ENCODE results near the gene PYGM.
A peak's percentile ranks its signal among the peaks of the same experiment; 100 is the strongest.

PYGM gene

GRCh38 chr11:64790205-64791095 lies 30.7 kb upstream of the PYGM start:
- no peak for DNase-seq

- no peak for DNase-seq
Measured at GRCh38 chr11:64789331-64790204, 29.8 kb upstream of the PYGM start.

GRCh38 chr11:64788321-64789215 lies 28.8 kb upstream of the PYGM start:
- no peak for DNase-seq

GRCh38 chr11:64787526-64788320 lies 27.9 kb upstream of the PYGM start:
- DNase-seq: peak; percentile 64

GRCh38 chr11:64786308-64786707 lies 26.5 kb upstream of the PYGM start:
- no peak for DNase-seq

GRCh38 chr11:64784813-64785581 lies 25.2 kb upstream of the PYGM start:
- DNase-seq: no peak

- peak; percentile 99 for DNase-seq
Measured at GRCh38 chr11:64778473-64779298, 18.9 kb upstream of the PYGM start, which contains the start of gene SF1. Gene SF1, minus strand, starts transcription at chr11:64778542. Its CDS starts 150 bp downstream, at chr11:64778392.

GRCh38 chr11:64778223-64778472 lies 18.4 kb upstream of the PYGM start:
- no peak for DNase-seq

GRCh38 chr11:64777449-64778222 lies 17.9 kb upstream of the PYGM start:
- peak; percentile 83 for DNase-seq

- DNase-seq: no peak
Measured at GRCh38 chr11:64776875-64777274, 17.1 kb upstream of the PYGM start.

- DNase-seq: no peak
Measured at GRCh38 chr11:64776425-64776824, 16.7 kb upstream of the PYGM start.

- no peak for DNase-seq
Measured at GRCh38 chr11:64774144-64774543, 14.4 kb upstream of the PYGM start.

- no peak for DNase-seq
Measured at GRCh38 chr11:64772303-64773018, 12.7 kb upstream of the PYGM start.

- no peak for DNase-seq
Measured at GRCh38 chr11:64771861-64772260, 12.1 kb upstream of the PYGM start.

- DNase-seq: no peak
Measured at GRCh38 chr11:64770120-64770519, 10.3 kb upstream of the PYGM start.

GRCh38 chr11:64769283-64769682 lies 9.5 kb upstream of the PYGM start:
- DNase-seq: no peak

GRCh38 chr11:64768300-64768694 lies 8.5 kb upstream of the PYGM start:
- no peak for DNase-seq

GRCh38 chr11:64767344-64768299 lies 7.8 kb upstream of the PYGM start:
- peak; percentile 80 for DNase-seq

Measured in activated naive CD4-positive, alpha-beta T cell treated with anti-CD3 and anti-CD28 coated beads, Interleukin-2, amount 50 U/mL, for 16 hours (primary cell).